Kidney capillary endothelial cell (primary cell): ENCODE results near the gene SPDYE3.
"Not testable (repeated sequence)": the region's sequence is repeated elsewhere in the genome, so short reads cannot be mapped to it uniquely, and the experiment has no call there.

Experiments used
- DNase-seq: peaks from one replicate; pipeline ENCODE4 v3.0.0-alpha.2; 2018; ENCODE audit warnings: low spot score

Gene SPDYE3

GRCh38 chr7:100352230-100352781, 44.8 kb downstream of the SPDYE3 start:
- not testable (repeated sequence) for DNase-seq

- no peak for DNase-seq
Observed at GRCh38 chr7:100352984-100353684, 45.6 kb downstream of the SPDYE3 start.

DNA sequence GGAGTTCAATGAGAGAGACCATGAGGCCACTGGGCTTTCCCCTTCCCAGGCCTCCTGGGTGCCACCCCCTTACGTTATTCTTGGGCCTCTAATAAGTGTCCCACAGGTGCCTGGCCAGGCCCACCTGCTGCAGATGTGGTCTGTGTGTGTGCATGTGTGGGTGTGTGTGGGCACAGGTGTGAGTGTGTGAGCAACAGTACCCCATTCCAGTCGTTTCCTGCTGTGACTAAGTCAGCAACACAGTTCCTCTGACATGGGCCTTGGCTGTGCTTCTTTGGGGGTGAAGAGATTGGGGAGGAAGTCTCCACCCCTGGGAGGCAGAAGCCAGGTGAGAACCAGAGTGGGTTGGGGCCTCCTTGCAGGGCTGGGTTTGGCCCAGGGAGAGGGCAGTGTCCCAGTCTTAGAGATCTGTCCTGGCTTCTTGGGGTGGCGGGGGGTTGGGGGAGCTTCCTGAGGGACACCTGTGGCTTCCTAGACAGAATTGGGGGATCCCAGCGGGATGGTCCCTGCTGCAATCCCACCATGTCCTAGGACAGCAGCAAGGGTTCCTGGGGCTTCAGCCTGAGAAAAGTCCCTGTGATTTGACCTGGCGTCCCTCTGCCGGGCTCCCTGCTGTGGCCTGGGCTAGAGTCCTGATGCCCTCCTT, 46.3 kb downstream of the SPDYE3 start:
- no peak for DNase-seq

- no peak for DNase-seq
Observed at GRCh38 chr7:100356416-100357068, 49.0 kb downstream of the SPDYE3 start.

DNA sequence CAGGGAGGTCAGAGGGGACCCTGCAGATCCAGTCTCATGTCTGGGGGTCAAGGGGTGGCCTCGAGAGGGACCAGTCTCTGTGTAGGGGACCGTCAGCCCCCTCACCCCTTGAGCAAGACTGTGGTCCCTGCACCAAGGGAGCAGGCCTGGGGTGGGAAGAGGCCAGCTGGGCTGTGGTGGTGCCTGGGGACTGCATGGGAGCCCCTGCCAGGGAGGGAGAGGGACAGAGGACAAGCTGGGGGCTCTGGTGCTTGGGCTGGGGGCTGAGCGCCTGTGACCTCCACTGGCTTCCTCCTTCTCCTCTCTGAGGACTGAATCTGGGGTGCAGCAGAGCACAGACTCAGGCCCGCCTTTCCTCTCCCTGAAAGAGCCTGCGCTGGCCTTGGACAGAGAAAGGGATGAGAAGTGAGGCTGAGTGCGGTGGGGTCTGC, 49.6 kb downstream of the SPDYE3 start:
- no peak for DNase-seq

GRCh38 chr7:100358027-100358856, 50.7 kb downstream of the SPDYE3 start, which contains the start of gene PILRB:
TSS of gene PILRB (plus strand) at chr7:100358117. CDS start at chr7:100358303, 186 bp downstream.
- no peak for DNase-seq

DNA sequence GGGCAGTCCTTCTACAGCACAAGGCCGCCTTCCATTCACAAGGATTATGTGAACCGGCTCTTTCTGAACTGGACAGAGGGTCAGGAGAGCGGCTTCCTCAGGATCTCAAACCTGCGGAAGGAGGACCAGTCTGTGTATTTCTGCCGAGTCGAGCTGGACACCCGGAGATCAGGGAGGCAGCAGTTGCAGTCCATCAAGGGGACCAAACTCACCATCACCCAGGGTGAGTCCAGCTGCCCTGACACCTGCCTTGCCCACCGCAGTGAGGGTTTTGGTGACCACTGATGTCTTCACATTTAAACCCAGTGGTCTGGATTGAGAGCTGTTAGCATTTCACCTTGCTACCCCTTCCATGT, 51.3 kb downstream of the SPDYE3 start:
- no peak for DNase-seq

DNA sequence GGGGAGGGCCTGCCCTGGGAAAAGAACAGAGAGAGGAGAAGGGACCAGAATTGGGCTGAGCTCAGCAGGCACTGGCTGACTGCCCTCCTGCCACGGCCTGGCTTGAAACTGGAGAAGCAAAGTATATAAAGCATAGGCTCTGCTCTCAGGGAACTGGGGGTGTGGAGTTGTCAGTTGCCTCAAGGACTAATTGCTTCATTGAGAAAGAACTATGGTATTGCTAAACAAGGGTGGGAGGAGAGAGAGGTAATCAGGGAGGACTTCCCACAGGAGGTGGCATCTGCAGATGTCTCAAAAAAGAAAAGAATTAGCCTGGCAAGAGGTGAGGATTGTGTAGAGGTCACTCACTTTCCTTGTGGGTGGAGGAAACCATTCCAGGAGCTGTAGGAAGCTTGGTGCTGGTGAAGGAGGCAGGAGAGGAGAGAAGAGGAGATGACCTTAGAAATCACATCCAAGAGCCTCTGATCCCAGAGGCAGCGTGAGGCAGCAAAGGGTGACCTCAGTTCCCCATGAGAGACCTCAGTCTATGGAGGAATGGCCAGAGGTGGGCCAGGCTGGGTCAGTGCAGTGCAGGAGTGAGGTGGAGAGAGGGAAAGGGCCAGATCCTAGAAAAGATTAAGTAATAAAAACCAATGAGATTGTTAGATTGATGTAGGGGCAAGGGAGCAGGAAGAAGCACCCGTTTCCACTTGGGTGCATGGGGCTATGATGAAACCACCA, 52.8 kb downstream of the SPDYE3 start:
- no peak for DNase-seq

- DNase-seq: no peak
Observed at GRCh38 chr7:100363098-100363497, 55.6 kb downstream of the SPDYE3 start.

- not testable (repeated sequence) for DNase-seq
Observed at GRCh38 chr7:100363797-100364196, 56.3 kb downstream of the SPDYE3 start.

GRCh38 chr7:100364480-100364879, 57.0 kb downstream of the SPDYE3 start:
- no peak for DNase-seq

- DNase-seq: not testable (repeated sequence)
Observed at GRCh38 chr7:100365998-100366367, 58.5 kb downstream of the SPDYE3 start.

DNA sequence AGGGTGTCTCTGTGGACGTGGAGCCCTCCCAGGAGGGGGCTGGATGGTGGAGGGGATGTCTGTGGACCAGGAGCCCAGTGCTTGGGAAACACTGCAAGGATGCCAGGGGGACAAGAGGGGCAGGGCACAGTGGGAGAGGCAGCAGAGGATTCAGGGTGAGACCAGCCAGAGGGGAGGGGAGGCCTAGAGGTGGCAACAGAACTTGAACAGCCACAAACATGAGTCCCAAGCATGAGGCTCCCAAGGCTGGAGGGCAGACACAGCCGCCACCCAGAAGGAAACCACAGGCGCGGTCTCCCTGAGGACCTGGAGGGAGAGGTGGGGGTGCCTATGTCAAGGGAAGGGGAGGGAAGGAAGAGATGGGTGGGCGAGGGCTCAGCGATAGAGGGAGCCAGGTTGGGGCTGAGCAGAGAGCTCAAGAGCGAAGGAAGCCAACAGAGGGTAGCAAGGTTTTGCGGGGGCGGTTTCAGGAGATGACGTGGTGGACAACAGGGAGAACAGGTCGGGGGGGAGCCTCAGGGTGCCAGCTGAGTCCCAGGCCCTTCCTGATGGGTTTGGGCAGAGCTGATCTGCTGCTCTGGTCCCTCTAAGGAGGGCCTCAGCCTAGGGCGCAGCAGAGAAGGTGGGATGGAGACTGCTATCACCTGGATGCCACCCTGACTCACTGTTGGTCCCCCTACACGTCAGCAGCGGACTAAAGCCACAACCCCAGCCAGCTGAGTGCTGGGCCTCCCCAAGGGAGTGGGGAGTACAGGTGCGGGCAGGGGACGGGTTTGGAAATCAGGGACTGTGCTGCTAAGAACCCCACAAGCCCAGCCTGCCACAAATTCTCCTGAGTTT, 59.1 kb downstream of the SPDYE3 start:
- DNase-seq: no peak

GRCh38 chr7:100367251-100367620, 59.7 kb downstream of the SPDYE3 start:
- DNase-seq: no peak

- DNase-seq: no peak
Observed at GRCh38 chr7:100367676-100368613, 60.4 kb downstream of the SPDYE3 start.

- no peak for DNase-seq
Observed at GRCh38 chr7:100369105-100369504, 61.6 kb downstream of the SPDYE3 start.

- DNase-seq: no peak
Observed at GRCh38 chr7:100370303-100370702, 62.8 kb downstream of the SPDYE3 start.

DNA sequence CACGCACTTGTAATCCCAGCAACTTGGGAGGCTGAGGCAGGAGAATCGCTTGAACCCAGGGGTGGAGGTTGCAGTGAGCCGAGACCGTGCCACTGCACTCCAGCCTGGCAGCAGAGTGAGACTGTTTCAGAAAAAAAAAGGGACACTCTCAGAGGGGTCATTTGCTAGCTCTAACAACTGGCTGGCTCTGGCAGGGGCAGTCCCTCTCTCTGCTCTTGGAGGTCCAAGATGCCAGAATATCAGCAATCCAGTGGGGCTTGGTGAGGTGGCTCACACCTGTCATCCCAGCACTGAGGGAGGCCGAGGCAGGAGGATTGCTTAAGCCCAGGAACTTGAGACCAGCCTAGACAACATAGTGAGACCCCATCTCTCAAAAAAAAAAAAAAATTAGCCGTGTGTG, 63.2 kb downstream of the SPDYE3 start:
- DNase-seq: no peak

DNA sequence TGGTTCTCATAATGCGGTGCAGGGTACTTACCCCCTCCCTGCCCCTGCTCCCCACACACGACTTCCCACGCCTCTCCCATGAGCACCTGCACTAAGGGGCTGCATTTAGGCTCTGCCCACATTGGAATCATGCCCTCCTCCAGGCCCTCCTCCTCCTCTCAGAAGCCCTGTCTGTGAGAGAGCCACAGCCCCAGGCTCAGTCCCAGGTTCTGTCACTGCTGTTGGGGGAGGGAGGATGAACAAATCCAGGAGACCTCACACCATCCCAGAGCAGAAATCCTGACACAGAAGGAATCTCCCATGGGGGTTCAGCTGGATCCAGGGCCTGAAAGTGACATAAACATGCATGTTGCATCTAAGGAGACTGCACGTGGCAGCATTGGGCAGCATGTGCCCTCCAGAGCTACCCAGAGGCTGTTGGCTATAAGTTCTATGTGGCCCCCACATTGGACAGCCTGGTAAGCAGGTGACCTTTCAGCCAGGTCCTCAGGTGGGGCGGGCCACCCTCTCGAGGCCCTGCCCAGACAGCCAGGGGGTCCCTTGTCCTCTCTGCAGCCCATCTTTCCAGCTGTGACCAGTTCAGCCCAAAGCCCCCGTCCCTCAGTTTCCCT, 64.2 kb downstream of the SPDYE3 start:
- DNase-seq: no peak
